ENCODE data around the gene KRT2. TPM values are rescaled to one million over a fixed set of nuclear protein-coding genes. Genes with fewer than 3 reads are reported as not detected.

Gene KRT2
- total RNA-seq, 4 donors from 2014 or later, result 357 to 1,953 (median 1,221) TPM

- Histone ChIP-seq H3K27ac (no peak overlapping the region), H3K4me3 (no peak overlapping the region), H3K9me3 (no peaks in the 10 kb centered on the region), H3K36me3 (no peaks in the 10 kb centered on the region), H3K27me3 (no peaks in the 10 kb centered on the region), H3K4me1 (peaks cover 2% of the 10 kb centered on the region)
- DNase-seq (ENCODE audit: low spot score in 2 of 2), result peak in 1 of 2 donors; percentile 60
- no peak for TF ChIP-seq EP300 (IDR thresholded peaks at IDR 0.05)
- TF ChIP-seq POLR2AphosphoS5 (IDR thresholded peaks at IDR 0.05), result no peak
- TF ChIP-seq CTCF (IDR thresholded peaks at IDR 0.05), result no peak
- no peak for TF ChIP-seq POLR2A (IDR thresholded peaks at IDR 0.05)
- 78% methylated on average over 12 of the region's 12 CpGs for WGBS
Observed at GRCh38 chr12:52629281-52630007, 22.6 kb downstream of the KRT2 start.

GRCh38 chr12:52628841-52629240 lies 23.2 kb downstream of the KRT2 start:
- WGBS, result 70% methylated on average over 2 of the region's 2 CpGs
- peak in 1 of 2 donors; percentile 49 for DNase-seq (ENCODE audit: low spot score in 2 of 2)

GRCh38 chr12:52628111-52628507 lies 23.9 kb downstream of the KRT2 start:
- Histone ChIP-seq H3K4me1 (no peaks in the 10 kb centered on the region), H3K4me3 (no peak overlapping the region), H3K36me3 (no peaks in the 10 kb centered on the region), H3K9me3 (no peaks in the 10 kb centered on the region), H3K27me3 (no peaks in the 10 kb centered on the region), H3K27ac (no peak overlapping the region)
- no peak for DNase-seq (ENCODE audit: low spot score in 2 of 2)
- TF ChIP-seq CTCF (IDR thresholded peaks at IDR 0.05), result no peak
- TF ChIP-seq POLR2AphosphoS5 (IDR thresholded peaks at IDR 0.05), result no peak
- TF ChIP-seq EP300 (IDR thresholded peaks at IDR 0.05), result no peak
- no peak for TF ChIP-seq POLR2A (IDR thresholded peaks at IDR 0.05)
- 97% methylated on average over 4 of the region's 4 CpGs for WGBS

More at GRCh38 chr12:52628841-52629240, 23.2 kb downstream of the KRT2 start:
- no peak for TF ChIP-seq EP300 (IDR thresholded peaks at IDR 0.05)
- Histone ChIP-seq H3K36me3 (no peaks in the 10 kb centered on the region), H3K4me3 (no peak overlapping the region), H3K9me3 (no peaks in the 10 kb centered on the region), H3K27me3 (no peaks in the 10 kb centered on the region), H3K27ac (no peak overlapping the region), H3K4me1 (no peaks in the 10 kb centered on the region)

GRCh38 chr12:52627395-52628110 lies 24.5 kb downstream of the KRT2 start:
- 86% methylated on average over 2 of the region's 2 CpGs for WGBS
- no peak overlapping the region for H3K4me3 ChIP-seq
- H3K36me3 ChIP-seq, result no peaks in the 10 kb centered on the region
- no peaks in the 10 kb centered on the region for H3K4me1 ChIP-seq
- TF ChIP-seq POLR2AphosphoS5 (IDR thresholded peaks at IDR 0.05), result no peak
- TF ChIP-seq CTCF (IDR thresholded peaks at IDR 0.05), result no peak
- no peak for TF ChIP-seq POLR2A (IDR thresholded peaks at IDR 0.05)
- no peak for TF ChIP-seq EP300 (IDR thresholded peaks at IDR 0.05)
- no peak overlapping the region for H3K27ac ChIP-seq
- DNase-seq (ENCODE audit: low spot score in 2 of 2), result no peak
- no peaks in the 10 kb centered on the region for H3K27me3 ChIP-seq
- H3K9me3 ChIP-seq, result no peaks in the 10 kb centered on the region

- DNase-seq (ENCODE audit: low spot score in 2 of 2), result no peak
- TF ChIP-seq POLR2AphosphoS5 (IDR thresholded peaks at IDR 0.05), result no peak
- no peak for TF ChIP-seq CTCF (IDR thresholded peaks at IDR 0.05)
- no peak for TF ChIP-seq EP300 (IDR thresholded peaks at IDR 0.05)
- no peak for TF ChIP-seq POLR2A (IDR thresholded peaks at IDR 0.05)
- no peak overlapping the region for H3K27ac ChIP-seq
- H3K4me1 ChIP-seq, result no peaks in the 10 kb centered on the region
- WGBS, result 83% methylated on average over 5 of the region's 5 CpGs
- no peak overlapping the region for H3K4me3 ChIP-seq
- H3K27me3 ChIP-seq, result no peaks in the 10 kb centered on the region
- no peaks in the 10 kb centered on the region for H3K9me3 ChIP-seq
- H3K36me3 ChIP-seq, result no peaks in the 10 kb centered on the region
Observed at GRCh38 chr12:52622349-52622748, 29.7 kb downstream of the KRT2 start.
